NOMO-1 treated with DMSO at 0.1 percent for 48 hours (cell line): Measurements from ENCODE around the gene RBMXL3.
"Not testable (repeated sequence)": the region's sequence is repeated elsewhere in the genome, so short reads cannot be mapped to it uniquely, and the experiment has no call there.

Source experiments
- DNase-seq: peaks from one replicate; lab custom pipeline; 2025; ENCODE audit not compliant: unreplicated experiment; lab: John Stamatoyannopoulos, UW

The RBMXL3 gene

DNA sequence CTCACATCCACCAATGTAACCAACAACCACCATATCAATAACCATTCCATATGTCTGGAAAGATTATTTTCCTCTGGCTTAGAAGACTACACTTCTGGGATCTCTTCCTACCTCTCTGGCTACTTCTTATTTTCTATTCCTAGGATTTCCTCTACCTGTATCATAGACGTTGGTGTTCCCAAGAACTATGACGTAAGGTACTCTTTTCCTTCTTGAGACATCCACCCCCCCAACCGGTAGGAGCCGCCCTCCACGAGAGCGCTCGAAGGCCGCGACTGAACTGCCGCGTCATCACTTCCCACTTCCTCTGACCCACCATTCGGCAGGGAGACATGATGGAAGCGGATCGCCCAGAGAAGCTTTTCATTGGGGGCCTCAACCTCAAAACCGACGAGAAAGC lies at the start of gene RBMXL3:
RBMXL3 (plus strand) TSS at position 301 of the 400 bp plus-strand sequence; CDS start at position 333, 32 bp downstream.
- DNase-seq = no peak

DNA sequence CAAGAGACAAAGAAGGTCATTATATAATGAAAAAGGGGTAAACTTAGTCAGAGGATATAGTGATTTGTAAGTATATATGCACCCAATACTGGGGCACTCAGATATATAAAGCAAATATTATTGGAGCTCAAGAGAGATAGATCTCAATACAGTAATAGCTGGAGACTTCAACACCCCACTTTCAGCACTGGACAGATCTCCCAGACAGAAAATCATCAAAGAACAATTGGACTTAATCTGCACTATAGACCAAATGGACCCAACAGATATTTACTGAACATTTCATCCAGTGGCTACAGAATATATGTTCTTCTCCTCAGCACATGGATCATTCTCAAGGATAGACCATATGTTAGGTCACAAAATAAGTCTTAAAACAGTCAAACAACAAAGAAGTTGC lies 47.2 kb upstream of the RBMXL3 start:
- DNase-seq = no peak

DNA sequence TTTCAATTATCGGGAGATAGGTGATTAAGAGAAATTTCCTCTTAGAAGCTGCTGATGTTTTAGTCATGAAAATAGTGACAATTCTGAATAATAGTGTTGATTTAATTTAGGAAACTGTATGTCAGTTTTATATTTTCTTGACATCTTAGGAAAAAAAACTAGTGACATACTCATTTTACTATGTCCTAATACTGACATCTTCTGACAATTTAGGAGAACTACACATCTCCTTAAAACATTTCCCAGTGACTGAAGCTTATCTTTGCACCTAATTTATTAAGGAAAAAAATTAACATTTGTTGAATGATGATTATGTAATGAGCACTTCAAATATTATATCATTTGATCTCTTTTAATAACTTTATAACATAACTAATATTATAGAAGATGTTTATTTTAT lies 42.0 kb upstream of the RBMXL3 start:
- DNase-seq = peak; percentile 11

DNA sequence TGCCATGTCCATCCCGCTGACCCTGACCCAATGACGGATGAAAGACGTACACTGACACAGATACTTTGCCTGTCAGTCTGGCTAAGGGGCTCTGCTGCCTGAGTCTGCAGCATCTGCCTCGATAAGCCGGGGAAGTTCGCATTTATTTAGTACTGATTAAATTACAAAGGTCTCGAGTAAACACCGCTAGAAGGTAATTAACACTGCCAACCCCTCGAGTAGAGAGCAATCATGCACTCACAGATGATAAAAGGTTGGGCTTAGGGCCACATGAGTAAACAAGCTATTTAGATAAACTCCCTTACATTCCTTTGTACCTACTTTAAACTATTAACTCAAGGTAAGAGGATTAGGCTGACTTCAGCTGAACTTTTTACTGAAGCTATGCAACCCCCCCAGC lies 16.0 kb upstream of the RBMXL3 start:
- no peak for DNase-seq

DNA sequence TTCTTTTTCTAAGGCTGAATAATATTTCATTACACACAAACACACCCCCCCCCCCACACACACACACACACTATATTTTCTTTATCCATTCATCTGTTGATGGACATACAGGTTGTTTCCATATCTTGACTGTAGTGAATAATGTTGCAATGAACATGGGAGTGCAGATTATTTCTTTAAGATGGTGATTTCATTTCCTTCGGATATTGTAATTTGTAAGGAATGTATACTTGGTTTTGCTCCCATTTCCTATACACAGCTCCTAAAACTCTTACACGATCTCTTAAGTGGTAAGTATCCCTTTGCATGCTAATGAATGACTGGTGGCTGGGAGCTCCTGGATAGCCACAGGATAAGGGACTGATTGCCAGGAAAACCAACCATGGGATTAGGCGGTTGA lies 14.7 kb upstream of the RBMXL3 start:
- DNase-seq = no peak

DNA sequence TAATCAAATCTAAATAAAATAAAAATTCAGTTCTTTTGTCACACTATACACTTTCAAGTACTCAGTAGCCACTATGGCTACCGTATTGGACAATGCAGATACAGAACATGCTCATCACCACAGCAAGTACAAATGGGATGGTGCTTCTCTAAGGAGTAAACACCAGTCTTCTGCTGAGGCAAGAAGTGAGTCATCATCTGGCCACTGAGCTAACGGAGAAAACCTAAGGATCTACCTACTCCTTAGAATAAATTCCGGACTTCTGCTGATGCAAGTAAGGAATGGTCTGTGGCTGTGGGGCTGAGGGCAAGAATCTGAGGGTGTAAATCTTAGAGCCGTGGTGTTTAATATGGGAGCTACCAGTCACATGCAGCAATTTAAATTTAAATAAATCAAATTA lies 11.3 kb upstream of the RBMXL3 start:
- no peak for DNase-seq

DNA sequence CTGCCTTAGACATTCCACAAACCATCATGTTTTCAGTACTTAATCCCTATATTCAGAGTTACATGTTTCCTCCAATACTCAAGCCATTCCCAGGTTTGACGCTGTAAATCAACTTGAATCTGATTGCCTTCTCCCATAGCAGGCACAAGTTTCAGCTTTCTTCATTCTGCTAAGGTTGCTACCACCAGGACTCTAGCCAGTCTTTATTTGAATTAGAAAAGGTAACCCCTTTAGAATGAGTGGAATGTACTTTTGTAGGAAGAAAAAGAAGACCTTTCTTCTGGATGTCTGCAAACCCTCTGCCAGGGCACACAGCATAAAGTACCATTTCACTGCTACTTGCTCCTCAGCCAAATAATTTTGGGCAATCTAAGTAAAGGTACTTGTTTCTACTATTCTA lies 10.7 kb upstream of the RBMXL3 start:
- no peak for DNase-seq

DNA sequence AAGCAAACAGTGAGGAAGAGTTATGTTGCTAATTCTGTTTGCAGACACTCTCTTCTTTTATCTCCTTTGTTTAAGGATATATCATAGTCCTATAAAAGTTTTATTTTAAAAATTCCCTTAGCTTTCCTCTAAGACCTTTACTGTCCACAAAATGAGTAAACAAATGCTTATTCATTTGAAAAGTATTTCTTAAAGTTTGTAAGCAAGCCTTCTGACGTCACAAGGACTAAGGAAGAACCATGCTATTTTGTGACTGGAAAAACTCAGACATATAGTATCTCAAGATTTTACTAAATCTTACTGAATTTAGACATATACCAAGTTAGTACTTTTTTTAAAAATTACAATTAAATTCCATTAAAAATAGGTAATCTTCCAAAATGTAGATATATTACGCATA lies 5.2 kb upstream of the RBMXL3 start:
- no peak for DNase-seq

DNA sequence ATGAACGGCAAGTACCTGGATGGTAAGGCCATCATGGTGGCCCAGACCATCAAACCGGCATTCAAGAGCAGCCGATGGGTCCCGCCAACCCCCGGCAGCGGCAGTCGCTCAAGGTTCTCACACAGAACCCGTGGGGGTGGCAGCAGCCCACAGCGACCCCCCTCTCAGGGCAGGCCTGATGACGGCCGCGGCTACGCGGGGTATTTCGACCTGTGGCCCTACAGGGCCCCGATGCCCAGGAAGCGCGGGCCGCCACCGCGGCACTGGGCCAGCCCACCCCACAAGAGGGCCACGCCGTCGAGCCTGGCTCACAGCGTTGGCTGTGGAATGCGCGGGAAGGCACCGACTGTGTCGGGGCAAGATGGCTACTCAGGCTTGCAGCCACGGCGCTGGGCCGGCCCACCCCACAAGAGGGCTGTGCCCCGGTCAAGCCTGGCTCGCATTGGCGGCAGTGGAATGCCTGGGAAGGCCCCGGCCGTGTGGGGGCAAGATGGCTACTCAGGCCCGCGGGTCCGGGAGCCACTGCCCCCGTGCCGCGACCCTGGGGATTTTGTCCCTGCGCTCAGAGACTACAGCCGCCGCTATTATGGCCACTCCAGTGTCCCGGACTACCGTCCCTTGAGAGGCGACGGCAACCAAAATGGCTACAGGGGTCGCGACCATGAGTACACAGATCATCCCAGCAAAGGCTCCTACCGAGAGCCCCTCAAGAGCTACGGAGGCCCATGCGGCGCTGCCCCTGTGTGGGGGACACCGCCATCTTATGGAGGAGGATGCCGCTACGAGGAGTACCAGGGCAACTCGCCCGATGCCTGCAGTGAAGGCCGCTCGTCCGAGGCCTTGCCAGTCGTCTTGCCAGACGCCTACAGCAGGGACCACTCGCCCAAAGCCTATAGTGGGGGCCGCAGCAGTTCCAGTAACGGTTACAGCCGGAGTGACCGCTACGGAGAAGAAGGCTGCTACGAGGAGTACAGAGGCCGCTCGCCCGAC lies 731 bp downstream of the RBMXL3 start:
- DNase-seq = no peak

DNA sequence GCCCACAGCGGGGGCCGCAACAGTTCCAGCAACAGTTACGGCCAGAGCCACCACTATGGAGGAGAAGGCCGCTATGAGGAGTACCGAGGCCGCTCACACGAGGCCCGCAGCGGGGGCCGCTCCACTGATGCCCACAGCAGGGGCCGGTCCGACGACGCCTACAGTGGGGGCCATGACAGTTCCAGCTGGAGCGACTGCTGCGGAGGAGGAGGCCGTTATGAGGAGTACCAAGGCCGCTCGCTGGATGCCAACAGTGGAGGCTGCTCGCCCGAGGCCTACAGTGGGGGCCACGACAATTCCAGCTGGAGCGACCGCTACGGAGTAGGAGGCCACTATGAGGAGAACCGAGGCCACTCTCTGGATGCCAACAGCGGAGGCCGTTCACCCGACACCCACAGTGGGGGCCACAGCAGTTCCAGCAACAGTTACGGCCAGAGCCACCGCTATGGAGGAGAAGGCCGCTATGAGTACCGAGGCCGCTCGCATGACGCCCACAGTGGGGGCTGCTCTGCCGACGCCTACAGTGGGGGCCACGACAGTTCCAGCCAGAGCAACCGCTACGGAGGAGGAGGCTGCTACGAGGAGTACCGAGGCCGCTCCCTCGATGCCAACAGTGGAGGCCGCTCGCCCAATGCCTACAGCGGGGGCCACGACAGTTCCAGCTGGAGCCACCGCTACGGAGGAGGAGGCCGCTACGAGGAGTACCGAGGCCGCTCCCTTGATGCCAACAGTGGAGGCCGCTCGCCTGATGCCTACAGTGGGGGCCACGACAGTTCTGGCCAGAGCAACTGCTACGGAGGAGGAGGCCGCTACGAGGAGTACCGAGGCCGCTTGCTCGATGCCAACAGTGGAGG lies 1.7 kb downstream of the RBMXL3 start:
- DNase-seq = no peak

DNA sequence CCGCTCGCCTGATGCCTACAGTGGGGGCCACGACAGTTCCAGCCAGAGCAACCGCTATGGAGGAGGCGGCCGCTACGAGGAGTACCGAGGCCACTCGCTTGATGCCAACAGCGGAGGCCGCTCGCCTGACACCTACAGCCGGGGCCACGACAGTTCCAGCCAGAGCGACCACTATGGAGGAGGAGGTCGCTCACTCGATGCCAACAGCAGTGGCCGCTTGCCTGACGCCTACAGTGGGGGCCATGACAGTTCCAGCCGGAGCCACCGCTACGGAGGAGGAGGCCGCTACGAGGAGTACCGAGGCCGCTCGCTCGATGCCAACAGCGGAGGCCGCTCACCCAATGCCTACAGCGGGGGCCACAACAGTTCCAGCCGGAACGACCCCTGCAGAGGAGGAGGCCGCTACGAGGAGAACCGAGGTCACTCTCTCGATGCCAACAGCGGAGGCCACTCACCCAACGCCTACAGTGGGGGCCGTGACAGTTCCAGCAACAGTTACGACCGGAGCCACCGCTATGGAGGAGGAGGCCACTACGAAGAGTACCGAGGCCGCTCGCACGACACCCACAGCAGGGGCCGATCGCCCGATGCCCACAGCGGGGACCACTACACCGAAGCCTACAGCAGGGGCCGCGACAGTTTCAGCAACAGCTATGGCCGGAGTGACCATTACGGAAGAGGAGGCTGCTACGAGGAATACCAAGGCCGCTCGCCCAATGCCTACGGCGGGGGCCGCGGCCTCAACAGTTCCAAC lies 2.5 kb downstream of the RBMXL3 start:
- no peak for DNase-seq

DNA sequence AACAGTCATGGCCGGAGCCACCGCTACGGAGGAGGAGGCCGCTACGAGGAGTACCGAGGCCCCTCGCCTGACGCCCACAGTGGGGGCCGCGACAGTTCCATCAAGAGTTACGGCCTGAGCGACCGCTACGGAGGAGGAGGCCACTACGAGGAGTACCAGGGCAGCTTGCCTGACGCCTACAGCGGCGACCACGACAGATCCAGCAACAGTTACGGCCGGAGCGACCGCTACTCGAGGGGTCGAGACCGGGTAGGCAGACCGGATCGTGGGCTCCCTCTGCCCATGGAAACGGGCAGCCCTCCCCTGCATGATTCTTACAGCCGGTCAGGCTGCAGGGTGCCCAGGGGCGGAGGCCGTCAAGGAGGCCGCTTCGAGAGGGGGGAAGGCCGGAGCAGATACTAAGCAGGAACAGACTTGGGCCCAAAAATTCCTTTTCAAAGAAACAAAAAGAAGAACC lies 3.1 kb downstream of the RBMXL3 start:
- no peak for DNase-seq

DNA sequence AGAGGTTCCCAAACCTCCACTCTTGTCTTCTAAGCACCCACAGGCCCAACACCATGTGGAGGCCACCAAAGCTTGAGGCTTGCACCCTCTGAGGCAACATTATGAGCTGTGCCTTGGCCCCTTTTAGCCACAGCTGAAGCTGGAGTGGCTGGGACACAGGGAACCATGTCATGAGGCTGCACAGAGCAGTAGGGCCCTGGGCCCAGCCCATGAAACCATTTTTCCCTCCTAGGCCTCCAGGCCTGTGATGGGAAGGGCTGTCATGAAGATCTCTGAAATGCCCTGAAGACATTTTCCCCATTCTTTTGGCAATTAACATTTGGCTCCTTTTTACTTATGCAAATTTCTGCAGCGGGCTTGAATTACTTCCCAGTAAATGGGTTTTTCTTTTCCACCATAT lies 14.8 kb downstream of the RBMXL3 start:
- DNase-seq = no peak

DNA sequence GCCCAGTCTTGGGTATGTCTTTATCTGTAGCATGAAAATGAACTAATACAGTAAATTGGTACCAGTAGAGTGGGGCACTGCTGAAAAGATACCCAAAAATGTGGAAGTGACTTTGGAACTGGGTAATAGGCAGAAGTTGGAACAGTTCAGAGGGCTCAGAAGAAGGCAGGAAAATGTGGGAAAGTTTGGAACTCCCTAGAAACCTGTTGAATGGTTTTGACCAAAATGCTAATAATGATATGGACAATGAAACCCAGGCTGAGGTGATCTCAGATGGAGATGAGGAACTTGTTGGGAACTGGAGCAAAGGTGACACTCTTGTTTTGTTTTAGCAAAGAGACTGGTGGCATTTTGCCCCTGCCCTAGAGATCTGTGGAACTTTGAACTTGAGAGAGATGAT lies 20.3 kb downstream of the RBMXL3 start:
- not testable (repeated sequence) for DNase-seq

DNA sequence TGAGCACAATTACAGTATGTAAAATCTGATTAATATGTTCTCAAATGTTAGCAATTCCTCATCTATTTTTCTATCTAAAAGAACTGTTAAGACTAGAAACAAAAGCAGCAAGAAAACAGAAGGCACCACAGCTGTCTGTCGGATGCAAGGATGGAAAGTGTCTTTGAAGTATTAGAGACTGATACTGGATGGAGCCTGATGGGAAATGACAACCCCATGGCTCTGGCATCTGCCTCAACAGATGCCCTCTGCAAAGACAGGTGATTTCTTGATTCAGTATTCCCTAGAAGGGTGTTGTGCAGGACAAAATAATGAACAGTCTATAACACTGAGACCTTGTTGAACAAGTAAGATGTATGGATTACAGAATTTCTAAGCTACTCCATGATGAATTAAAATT lies 24.9 kb downstream of the RBMXL3 start:
- DNase-seq = no peak

DNA sequence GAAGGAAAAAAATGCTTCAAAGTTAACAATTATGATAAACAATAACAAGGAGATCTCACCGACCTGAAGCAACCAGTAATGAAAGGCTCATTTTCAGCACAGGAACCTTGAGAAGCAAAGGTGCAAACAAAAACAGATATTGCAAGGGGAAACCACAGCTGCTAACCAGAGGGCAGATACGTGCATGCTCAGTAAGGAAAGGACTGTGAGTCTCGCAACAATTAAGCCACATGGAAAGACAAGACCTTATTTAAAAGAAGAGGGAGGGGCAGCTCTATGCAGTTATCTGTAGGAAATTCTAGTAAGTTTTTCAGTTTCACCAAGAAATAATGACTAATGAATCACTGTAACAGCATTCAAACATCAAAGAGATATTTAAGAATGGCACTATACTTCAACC lies 25.4 kb downstream of the RBMXL3 start:
- DNase-seq = no peak

DNA sequence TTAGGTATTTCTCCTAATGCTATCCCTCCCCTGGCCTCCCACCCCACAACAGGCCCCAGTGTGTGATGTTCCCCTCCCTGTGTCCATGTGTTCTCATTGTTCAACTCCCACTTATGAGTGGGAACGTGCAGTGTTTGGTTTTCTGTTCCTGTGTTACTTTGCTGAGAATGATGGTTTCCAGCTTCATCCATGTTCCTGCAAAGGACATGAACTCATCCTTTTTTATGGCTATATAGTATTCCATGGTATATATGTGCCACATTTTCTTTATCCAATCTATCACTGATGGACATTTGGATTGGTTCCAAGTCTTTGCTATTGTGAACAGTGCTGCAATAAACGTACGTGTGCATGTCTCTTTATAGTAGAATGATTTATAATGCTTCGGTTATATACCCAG lies 28.1 kb downstream of the RBMXL3 start:
- DNase-seq = not testable (repeated sequence)

DNA sequence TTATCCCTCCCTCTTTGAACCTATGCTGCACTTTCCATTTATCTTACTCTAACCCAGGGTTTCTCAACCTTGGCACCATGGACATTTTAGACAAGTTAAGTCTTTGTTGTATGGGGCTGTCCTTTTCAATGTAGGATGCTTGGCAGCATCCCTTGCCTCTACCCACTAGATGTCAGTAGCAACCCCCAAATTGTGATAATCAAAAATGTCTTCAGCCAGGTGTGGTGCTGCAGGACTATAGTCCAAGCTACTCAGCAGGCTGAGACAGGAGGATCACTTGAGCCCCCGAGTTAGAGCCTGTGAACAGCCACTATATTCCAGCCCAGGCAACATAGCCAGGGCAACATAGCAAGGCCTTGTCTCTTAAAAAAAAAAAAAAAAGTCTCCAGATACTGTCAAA lies 37.7 kb downstream of the RBMXL3 start:
- no peak for DNase-seq

DNA sequence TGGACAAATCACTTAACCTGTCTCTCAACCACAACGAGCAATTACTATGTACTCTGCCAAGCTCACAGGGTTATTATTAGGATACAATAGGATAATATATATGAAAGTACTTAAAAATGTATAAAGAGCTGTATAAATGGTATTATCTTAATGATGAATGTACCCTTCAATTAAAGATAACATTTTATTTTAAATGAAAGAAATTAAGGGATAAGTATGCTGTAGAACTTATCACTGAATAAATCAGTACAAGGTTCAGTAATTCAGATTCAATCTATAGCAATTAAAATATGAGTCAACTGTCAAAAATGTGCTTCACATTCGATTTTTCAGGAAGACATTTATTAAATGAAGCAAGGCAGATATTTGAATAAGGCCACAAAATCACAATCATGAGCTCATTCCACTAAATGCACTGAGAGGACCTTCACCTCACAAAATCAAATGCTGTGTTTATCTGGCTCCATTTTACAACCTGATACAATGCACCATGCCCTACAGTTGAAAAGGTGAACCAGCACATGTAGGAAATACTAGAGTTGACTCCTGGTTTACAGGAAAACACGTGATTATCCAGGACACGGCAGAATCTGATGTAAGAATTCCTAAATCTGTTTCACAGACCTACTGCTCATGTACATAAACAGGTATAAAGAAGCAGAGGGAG lies 40.3 kb downstream of the RBMXL3 start:
- DNase-seq = no peak

DNA sequence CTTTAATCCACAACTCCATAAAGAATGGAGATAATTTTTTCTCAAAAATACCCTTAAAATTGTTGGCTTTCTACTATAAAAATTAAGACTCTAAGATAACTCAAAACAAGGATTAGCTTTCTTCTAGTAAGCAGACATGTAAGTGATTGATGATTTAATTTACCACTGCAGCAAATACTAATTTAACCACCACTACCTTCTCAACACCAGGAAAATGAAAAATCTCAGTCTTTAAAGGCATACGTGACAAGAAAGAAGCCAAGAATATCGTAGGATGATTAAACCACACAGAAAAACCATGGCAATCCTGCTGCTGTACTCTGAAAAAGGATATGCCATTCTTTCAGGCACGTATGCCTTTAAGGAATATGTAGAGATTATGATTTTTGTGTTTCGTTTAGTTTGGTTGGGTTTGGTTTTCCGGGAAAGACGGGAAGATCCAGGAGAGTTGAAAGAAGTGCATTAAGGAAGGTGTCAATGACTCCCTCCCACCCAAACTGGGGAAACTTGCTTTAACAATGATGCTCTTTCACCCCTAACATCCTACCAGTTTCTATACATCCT lies 43.8 kb downstream of the RBMXL3 start:
- no peak for DNase-seq
